ENCODE measurements around the gene ADAM12. TPM values are rescaled to one million over a fixed set of nuclear protein-coding genes. Genes with fewer than 3 reads are reported as not detected.

The ADAM12 gene
- total RNA-seq, 1 experiment from 2014 or later = 0.24 TPM

DNA sequence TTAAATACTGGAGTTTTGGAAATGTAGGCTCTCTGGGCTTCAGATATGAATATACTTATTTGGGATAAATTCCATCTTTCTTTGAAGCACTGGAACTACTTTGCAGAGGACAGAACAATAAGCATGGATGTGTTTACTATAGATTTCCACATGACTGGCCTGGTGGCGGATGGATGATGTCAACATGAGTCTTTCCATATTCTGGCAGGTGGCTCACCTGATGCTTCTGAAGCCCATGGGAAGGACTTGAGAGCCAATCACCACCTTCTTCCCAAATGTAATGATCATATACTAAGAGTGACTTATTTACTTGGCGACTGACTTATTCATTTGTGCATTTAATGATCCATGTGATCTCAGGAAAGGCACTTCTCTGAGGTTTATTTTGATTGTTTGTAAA lies 381.4 kb downstream of the ADAM12 start:
- Histone ChIP-seq H3K18ac (ENCODE audit: insufficient read length, low read depth, low read length) (no peak overlapping the region), H2BK120ac (ENCODE audit: low read depth, low read length, poor library complexity, severe bottlenecking) (no peak overlapping the region), H3K56ac (ENCODE audit: insufficient read length, low read depth, low read length) (no peak overlapping the region), H3K79me2 (ENCODE audit: insufficient read depth, low read length) (no peaks in the 10 kb centered on the region), H2BK15ac (ENCODE audit: low read depth, low read length) (no peak overlapping the region), H3K4me1 (ENCODE audit: insufficient read depth, low read length) (no peaks in the 10 kb centered on the region), H3K27ac (ENCODE audit: insufficient read length, low read depth, low read length) (no peak overlapping the region), H2BK5ac (ENCODE audit: insufficient read length, low read length) (no peak overlapping the region), H3T11ph (ENCODE audit: low read length) (no peak overlapping the region), H3K23ac (ENCODE audit: insufficient read length, low read depth, low read length) (no peak overlapping the region), H2BK12ac (ENCODE audit: insufficient read length, low read depth, low read length) (no peak overlapping the region), H4K91ac (ENCODE audit: insufficient read length, low read depth, low read length) (no peak overlapping the region), H4K20me1 (ENCODE audit: control insufficient read depth, insufficient read depth, insufficient read length) (no peaks in the 10 kb centered on the region), H2AK5ac (ENCODE audit: insufficient read length, low read length) (no peak overlapping the region), H3K14ac (ENCODE audit: insufficient read depth, low read length) (no peak overlapping the region), H3K4ac (ENCODE audit: low read depth, low read length) (no peak overlapping the region), H3K4me2 (ENCODE audit: insufficient read depth, insufficient read length, low read length) (no peak overlapping the region), H3K9ac (ENCODE audit: extremely low read depth, insufficient read length, low read length) (no peak overlapping the region), H3K23me2 (ENCODE audit: insufficient read length, low read depth, low read length, poor library complexity, severe bottlenecking) (no peaks in the 10 kb centered on the region), H2AFZ (ENCODE audit: low read length) (no peak overlapping the region), H4K8ac (replicated peaks; ENCODE audit: insufficient read length, low read depth, low read length) (no peak overlapping the region), H3K27me3 (ENCODE audit: insufficient read depth, low read length) (no peaks in the 10 kb centered on the region), H2BK20ac (ENCODE audit: low read depth, low read length, poor library complexity, severe bottlenecking) (no peak overlapping the region), H3K79me1 (ENCODE audit: insufficient read depth, low read depth, low read length, poor library complexity, severe bottlenecking) (no peaks in the 10 kb centered on the region), H4K5ac (ENCODE audit: insufficient read length, low read depth, low read length) (no peak overlapping the region), H3K9me3 (ENCODE audit: control insufficient read depth, low read depth, low read length) (no peaks in the 10 kb centered on the region)
- Mint-ChIP-seq H3K4me1 (no peaks in the 10 kb centered on the region; a peak in 1 of 4 replicates), H3K27me3 (ENCODE audit: low read depth) (0 out of 2 replicates have a peak, but pooled peaks cover 1% of the 10 kb centered on the region), H3K9me3 (peaks cover 2% of the 10 kb centered on the region in 2 experiments; a peak in 2 of 5 replicates), H3K27ac (no peak overlapping the region), H3K36me3 (ENCODE audit: insufficient read depth in 1 of 3, low read depth in 3 of 3) (no peaks in the 10 kb centered on the region; a peak in 1 of 7 replicates), H3K4me3 (no peak overlapping the region)
- TF ChIP-seq, protein P1, sequence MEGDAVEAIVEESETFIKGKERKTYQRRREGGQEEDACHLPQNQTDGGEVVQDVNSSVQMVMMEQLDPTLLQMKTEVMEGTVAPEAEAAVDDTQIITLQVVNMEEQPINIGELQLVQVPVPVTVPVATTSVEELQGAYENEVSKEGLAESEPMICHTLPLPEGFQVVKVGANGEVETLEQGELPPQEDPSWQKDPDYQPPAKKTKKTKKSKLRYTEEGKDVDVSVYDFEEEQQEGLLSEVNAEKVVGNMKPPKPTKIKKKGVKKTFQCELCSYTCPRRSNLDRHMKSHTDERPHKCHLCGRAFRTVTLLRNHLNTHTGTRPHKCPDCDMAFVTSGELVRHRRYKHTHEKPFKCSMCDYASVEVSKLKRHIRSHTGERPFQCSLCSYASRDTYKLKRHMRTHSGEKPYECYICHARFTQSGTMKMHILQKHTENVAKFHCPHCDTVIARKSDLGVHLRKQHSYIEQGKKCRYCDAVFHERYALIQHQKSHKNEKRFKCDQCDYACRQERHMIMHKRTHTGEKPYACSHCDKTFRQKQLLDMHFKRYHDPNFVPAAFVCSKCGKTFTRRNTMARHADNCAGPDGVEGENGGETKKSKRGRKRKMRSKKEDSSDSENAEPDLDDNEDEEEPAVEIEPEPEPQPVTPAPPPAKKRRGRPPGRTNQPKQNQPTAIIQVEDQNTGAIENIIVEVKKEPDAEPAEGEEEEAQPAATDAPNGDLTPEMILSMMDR (conservative IDR thresholded peaks at IDR 0.05) = no peak
- no CpG with 5 or more reads among the region's 2 CpGs for WGBS (ENCODE audit: extremely low coverage, insufficient read length, low lambda C conversion rate)
- DNase-seq = no peak

All from H9 (cell line).